ENCODE measurements around the gene BAIAP2. TPM values are rescaled to one million over a fixed set of nuclear protein-coding genes. Genes with fewer than 3 reads are reported as not detected.
A peak's percentile ranks its signal among the peaks of the same experiment; 100 is the strongest.

Gene BAIAP2
- total RNA-seq, 2 donors from 2014 or later = 11.0 to 13.9 TPM

DNA sequence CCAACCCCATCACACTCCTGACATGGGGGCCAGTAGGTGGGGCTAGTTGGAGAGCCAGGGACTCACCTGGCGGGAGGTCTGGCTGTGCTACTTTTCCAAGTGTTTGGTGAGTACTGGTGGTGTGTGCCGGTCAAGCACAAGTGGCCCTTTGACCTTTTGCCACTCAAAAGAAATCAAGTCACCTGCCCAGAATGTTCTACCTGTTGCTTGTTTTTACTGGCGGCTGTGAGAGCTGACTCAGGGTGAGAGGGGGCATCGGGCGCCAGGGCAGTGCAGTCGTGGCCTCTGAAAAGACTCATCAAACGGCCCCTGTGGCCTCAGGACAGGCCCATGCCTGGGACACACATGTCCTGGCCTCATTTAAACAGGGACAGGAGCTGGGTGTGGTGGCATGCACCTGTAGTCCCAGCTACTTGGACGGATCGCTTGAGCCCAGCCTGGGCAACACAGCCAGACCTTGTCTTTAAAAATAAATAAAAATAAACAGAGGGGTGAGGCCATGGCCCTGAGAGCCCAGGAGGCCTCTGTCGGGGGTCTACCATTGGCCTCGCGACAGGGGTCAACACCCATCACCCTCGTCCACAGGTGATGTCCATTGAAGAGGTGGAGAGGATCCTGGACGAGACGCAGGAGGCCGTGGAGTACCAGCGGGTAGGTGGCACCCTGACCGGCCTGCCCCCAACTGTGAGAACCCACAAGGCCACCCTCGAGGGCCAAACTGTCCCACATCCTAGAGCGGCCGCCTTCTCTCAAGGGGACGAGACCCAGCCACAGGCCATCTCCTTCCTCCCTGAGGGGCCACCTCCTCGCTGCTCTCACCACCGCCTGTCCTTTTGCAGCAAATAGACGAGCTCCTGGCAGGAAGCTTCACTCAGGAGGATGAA, 38.3 kb upstream of the BAIAP2 start:
- no peak for DNase-seq
- no peaks in the 10 kb centered on the region for H3K9me3 ChIP-seq (ENCODE audit: control insufficient read depth, low read length, poor library complexity, severe bottlenecking)
- Mint-ChIP-seq H3K27ac (no peak overlapping the region), H3K4me1 (peaks cover 7% of the 10 kb centered on the region), H3K36me3 (ENCODE audit: low read depth) (peaks cover 3% of the 10 kb centered on the region), H3K27me3 (peaks cover 5% of the 10 kb centered on the region), H3K4me3 (no peak overlapping the region)
- ATAC-seq = no peak

DNA sequence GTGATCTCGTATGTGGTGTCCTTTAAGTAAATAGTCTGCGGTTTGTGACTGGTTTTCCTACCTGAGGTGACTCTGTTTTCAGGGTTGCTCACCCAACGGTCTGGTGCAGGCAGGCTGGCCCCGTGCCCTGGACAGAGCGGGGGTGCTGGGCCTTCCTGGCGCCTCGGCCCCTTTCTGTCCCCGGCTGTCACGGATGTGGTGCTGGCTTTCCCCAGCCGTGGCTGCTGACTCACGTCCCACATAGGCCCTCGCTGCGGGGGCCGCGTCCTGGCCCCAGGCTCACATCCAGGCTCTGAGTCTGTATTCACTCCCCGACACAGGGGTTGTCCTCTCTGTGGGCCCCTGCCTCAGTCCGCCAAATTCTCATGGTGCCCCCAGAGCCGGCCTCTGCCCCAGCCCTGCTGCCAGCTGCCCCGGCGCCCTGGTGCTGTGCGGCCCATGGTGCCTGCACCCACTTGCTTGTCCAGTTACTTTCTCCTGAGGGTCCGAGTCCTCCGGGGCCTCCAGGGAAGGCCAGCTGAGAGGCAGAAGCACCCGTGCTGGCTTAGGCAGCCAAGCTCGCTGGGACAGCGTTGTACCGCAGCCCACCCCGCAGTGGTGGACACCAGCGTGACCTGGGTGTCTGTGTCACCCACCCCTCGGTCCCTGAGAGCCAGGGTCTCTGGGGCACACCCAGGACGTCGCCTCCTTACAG, 37.4 kb upstream of the BAIAP2 start:
- no peak for DNase-seq
- no peak overlapping the region for H3K27ac Mint-ChIP-seq

GRCh38 chr17:80998118-80998747, 36.7 kb upstream of the BAIAP2 start:
- H3K36me3 Mint-ChIP-seq (ENCODE audit: low read depth) = peaks cover 3% of the 10 kb centered on the region
- peaks cover 10% of the 10 kb centered on the region for H3K4me1 Mint-ChIP-seq
- H3K9me3 ChIP-seq (ENCODE audit: control insufficient read depth, low read length, poor library complexity, severe bottlenecking) = no peaks in the 10 kb centered on the region
- H3K27me3 Mint-ChIP-seq = peaks cover 5% of the 10 kb centered on the region
- ATAC-seq (no peak), DNase-seq (no peak)
- no peak overlapping the region for H3K4me3 Mint-ChIP-seq
- no peak overlapping the region for H3K27ac Mint-ChIP-seq

More for the DNA sequence above, 37.4 kb upstream of the BAIAP2 start:
- H3K4me3 Mint-ChIP-seq = no peak overlapping the region
- no peaks in the 10 kb centered on the region for H3K9me3 ChIP-seq (ENCODE audit: control insufficient read depth, low read length, poor library complexity, severe bottlenecking)
- peaks cover 5% of the 10 kb centered on the region for H3K27me3 Mint-ChIP-seq
- peaks cover 3% of the 10 kb centered on the region for H3K36me3 Mint-ChIP-seq (ENCODE audit: low read depth)
- H3K4me1 Mint-ChIP-seq = peaks cover 11% of the 10 kb centered on the region
- no peak for ATAC-seq

- no peak overlapping the region for H3K4me3 Mint-ChIP-seq
- no peaks in the 10 kb centered on the region for H3K9me3 ChIP-seq (ENCODE audit: control insufficient read depth, low read length, poor library complexity, severe bottlenecking)
- no peak overlapping the region for H3K27ac Mint-ChIP-seq
- H3K4me1 Mint-ChIP-seq = peaks cover 12% of the 10 kb centered on the region
- no peak for DNase-seq
- peaks cover 5% of the 10 kb centered on the region for H3K27me3 Mint-ChIP-seq
- peaks cover 3% of the 10 kb centered on the region for H3K36me3 Mint-ChIP-seq (ENCODE audit: low read depth)
- no peak for ATAC-seq
These were observed 36.0 kb upstream of the BAIAP2 start for GRCh38 chr17:80998748-80999535.

DNA sequence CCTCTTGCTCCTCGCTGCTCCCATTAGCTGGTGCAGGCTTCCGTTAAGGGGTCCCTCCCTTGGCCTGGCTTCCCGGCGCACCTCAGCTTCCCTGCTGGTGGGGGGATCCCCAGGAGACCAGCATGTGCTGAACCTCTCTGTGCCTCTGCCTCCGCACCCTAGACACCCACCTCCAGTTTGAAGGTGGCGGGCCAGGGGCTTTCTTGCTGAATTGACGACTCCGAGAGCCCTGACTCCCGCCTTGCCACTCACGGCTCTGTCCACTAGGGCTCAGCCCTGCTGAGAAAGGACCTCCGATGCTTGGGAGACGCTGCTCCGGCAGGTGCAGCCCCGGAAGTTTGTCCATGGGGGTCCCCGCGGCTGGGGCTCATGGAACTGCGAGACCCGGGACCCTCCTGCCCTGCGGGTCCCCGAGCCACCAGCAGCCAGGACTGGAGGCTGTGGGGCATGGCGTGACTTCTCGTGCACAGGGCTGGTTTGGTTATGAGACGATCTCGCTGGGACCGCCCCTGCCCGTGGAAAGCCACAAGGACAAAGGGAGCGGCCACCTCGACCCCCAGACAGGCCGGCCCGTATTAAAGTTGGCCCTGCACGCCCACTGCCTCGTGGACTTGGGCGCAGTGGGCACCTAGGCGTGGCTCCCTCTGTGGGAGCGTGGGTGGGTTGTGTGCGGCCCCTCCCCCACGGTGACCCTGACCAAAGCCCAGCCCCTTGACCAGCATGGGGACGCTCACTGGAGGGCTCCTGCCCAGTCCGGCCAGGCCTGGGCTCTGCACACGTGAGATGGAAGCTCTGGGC, 35.2 kb upstream of the BAIAP2 start:
- Mint-ChIP-seq H3K4me1 (peaks cover 14% of the 10 kb centered on the region), H3K27me3 (peaks cover 8% of the 10 kb centered on the region), H3K36me3 (ENCODE audit: low read depth) (peaks cover 5% of the 10 kb centered on the region), H3K4me3 (no peak overlapping the region), H3K27ac (no peak overlapping the region)
- no peaks in the 10 kb centered on the region for H3K9me3 ChIP-seq (ENCODE audit: control insufficient read depth, low read length, poor library complexity, severe bottlenecking)
- DNase-seq (no peak), ATAC-seq (no peak)

DNA sequence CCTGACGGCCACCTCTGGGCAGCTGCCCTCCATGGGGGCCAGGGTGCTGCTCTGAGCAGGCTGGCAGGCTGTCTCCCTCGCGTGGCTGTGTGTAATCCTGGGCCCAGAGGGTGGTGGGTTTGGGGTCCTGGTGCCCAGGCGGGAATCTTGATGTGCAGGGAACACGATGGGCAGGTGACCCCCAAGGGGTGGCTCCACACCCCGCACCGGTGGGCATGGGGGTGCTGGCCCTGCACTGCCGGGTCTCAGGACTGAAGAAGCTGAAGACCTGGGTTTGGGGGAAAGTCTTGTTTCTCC, 34.7 kb upstream of the BAIAP2 start:
- Mint-ChIP-seq H3K27ac (no peak overlapping the region), H3K27me3 (peaks cover 11% of the 10 kb centered on the region), H3K36me3 (ENCODE audit: low read depth) (peaks cover 6% of the 10 kb centered on the region), H3K4me1 (peaks cover 16% of the 10 kb centered on the region), H3K4me3 (no peak overlapping the region)
- ATAC-seq = no peak
- H3K9me3 ChIP-seq (ENCODE audit: control insufficient read depth, low read length, poor library complexity, severe bottlenecking) = no peaks in the 10 kb centered on the region
- DNase-seq = no peak

- peaks cover 6% of the 10 kb centered on the region for H3K36me3 Mint-ChIP-seq (ENCODE audit: low read depth)
- ATAC-seq = no peak
- H3K27ac Mint-ChIP-seq = no peak overlapping the region
- no peaks in the 10 kb centered on the region for H3K9me3 ChIP-seq (ENCODE audit: control insufficient read depth, low read length, poor library complexity, severe bottlenecking)
- no peak overlapping the region for H3K4me3 Mint-ChIP-seq
- peaks cover 16% of the 10 kb centered on the region for H3K4me1 Mint-ChIP-seq
- no peak for DNase-seq
- H3K27me3 Mint-ChIP-seq = peaks cover 11% of the 10 kb centered on the region
These were observed 34.2 kb upstream of the BAIAP2 start for GRCh38 chr17:81000631-81001357.

- Mint-ChIP-seq H3K36me3 (ENCODE audit: low read depth) (peaks cover 6% of the 10 kb centered on the region), H3K27ac (no peak overlapping the region), H3K4me3 (no peak overlapping the region), H3K4me1 (peaks cover 16% of the 10 kb centered on the region), H3K27me3 (peaks cover 11% of the 10 kb centered on the region)
- no peaks in the 10 kb centered on the region for H3K9me3 ChIP-seq (ENCODE audit: control insufficient read depth, low read length, poor library complexity, severe bottlenecking)
- ATAC-seq = no peak
- DNase-seq = no peak
These were observed 33.0 kb upstream of the BAIAP2 start for GRCh38 chr17:81002013-81002384.

DNA sequence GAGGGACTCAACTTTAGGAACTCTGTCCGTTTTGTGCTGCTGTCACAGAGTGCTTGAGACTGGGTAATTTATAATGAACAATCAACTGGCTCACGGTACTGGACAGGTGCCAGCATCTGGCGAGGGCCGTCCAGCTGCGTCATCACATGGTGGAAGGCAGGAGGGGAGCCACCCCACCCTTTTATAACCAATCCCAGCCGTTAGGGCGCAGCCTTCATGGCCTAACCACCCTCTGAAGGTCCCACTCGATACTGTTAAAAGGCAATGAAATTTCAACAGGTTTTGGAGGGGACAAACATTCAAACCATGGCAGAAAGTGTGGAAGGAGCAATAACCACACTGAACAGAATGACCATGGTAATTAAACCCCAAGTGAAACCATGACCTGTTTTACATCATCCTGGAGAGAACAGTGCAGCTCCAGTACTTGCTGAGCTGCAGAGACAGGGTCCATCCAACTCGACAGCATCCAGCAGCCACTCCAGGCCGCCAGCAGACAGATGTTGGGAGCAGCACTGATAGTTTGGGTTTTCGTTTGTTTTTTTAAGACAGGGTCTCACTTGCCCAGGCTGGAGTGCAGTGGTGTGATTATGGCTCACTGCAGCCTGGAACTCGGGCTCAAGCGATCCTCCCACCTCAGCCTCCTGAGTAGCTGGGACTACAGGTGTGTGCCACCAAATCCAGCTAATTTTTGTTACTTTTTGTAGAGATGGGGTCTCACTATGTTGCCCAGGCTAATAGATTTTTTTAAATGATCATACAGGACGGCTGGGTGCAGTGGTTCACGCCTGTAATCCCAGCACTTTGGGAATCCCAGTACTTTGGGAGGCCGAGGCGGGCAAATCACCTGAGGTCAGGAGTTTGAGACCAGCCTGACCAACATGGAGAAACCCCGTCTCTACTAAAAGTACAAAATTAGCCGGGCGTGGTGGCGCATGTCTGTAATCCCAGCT, 32.3 kb upstream of the BAIAP2 start:
- peaks cover 16% of the 10 kb centered on the region for H3K4me1 Mint-ChIP-seq
- peak overlapping the region; percentile 68 for H3K4me3 Mint-ChIP-seq
- H3K27ac Mint-ChIP-seq = no peak overlapping the region
- H3K9me3 ChIP-seq (ENCODE audit: control insufficient read depth, low read length, poor library complexity, severe bottlenecking) = no peaks in the 10 kb centered on the region
- H3K36me3 Mint-ChIP-seq (ENCODE audit: low read depth) = peaks cover 6% of the 10 kb centered on the region
- ATAC-seq = no peak
- DNase-seq = no peak
- peaks cover 11% of the 10 kb centered on the region for H3K27me3 Mint-ChIP-seq

GRCh38 chr17:81003711-81004475, 31.1 kb upstream of the BAIAP2 start:
- no peaks in the 10 kb centered on the region for H3K9me3 ChIP-seq (ENCODE audit: control insufficient read depth, low read length, poor library complexity, severe bottlenecking)
- Mint-ChIP-seq H3K4me1 (peaks cover 16% of the 10 kb centered on the region), H3K27ac (peak overlapping the region; percentile 27), H3K4me3 (peak overlapping the region; percentile 89), H3K27me3 (peaks cover 11% of the 10 kb centered on the region), H3K36me3 (ENCODE audit: low read depth) (peaks cover 4% of the 10 kb centered on the region)
- peak; percentile 41 for ATAC-seq
- DNase-seq = no peak

- peaks cover 11% of the 10 kb centered on the region for H3K4me1 Mint-ChIP-seq
- no peak overlapping the region for H3K4me3 Mint-ChIP-seq
- no peaks in the 10 kb centered on the region for H3K9me3 ChIP-seq (ENCODE audit: control insufficient read depth, low read length, poor library complexity, severe bottlenecking)
- H3K36me3 Mint-ChIP-seq (ENCODE audit: low read depth) = peaks cover 6% of the 10 kb centered on the region
- ATAC-seq = no peak
- no peak overlapping the region for H3K27ac Mint-ChIP-seq
- H3K27me3 Mint-ChIP-seq = peaks cover 7% of the 10 kb centered on the region
- DNase-seq = no peak
These were observed 28.1 kb upstream of the BAIAP2 start for GRCh38 chr17:81006891-81007290.
